GM10266 (cell line): Measurements from ENCODE around the gene OSBPL2.

Experiments
- DNase-seq: peaks from one replicate; pipeline ENCODE4 v3.0.0; 2012; ENCODE audit errors: extremely low spot score
- CTCF ChIP-seq: IDR thresholded peaks from 2 replicates; pipeline ENCODE4 v1.5.1; 2012; ENCODE audit warnings: mild to moderate bottlenecking, low read depth; ENCODE audit not compliant: control insufficient read depth, insufficient read depth; ENCODE audit errors: missing control alignments

The OSBPL2 gene

GRCh38 chr20:62232770-62233645 lies 5.3 kb upstream of the OSBPL2 start:
- DNase-seq = no peak
- no peak for TF ChIP-seq CTCF

GRCh38 chr20:62233684-62234083 lies 4.6 kb upstream of the OSBPL2 start:
- no peak for TF ChIP-seq CTCF
- DNase-seq = no peak

GRCh38 chr20:62234339-62234738 lies 4.0 kb upstream of the OSBPL2 start:
- DNase-seq = no peak
- no peak for TF ChIP-seq CTCF

GRCh38 chr20:62235001-62235776 lies 3.1 kb upstream of the OSBPL2 start:
- TF ChIP-seq CTCF = no peak
- no peak for DNase-seq

GRCh38 chr20:62235777-62236157 lies 2.6 kb upstream of the OSBPL2 start:
- DNase-seq = no peak
- TF ChIP-seq CTCF = no peak

GRCh38 chr20:62236200-62236599 lies 2.1 kb upstream of the OSBPL2 start:
- no peak for DNase-seq
- TF ChIP-seq CTCF = no peak
